Gastroesophageal sphincter (tissue), 4 donors: ENCODE results near the gene PNPLA1. TPM values are rescaled to one million over a fixed set of nuclear protein-coding genes. Genes with fewer than 3 reads are reported as not detected.

Experiments
- ATAC-seq: fragments of 150-250 bp; one replicate; pipeline ENCODE4 v1.9.1; 2016; ENCODE audit warnings: mild to moderate bottlenecking, moderate library complexity
- H3K27ac ChIP-seq, 4 donors: fragments of 200-600 bp; sonication (generic) in 3 of 4; 1 replicate in 3 of 4; 2 replicates in 1 of 4; pipeline ENCODE4 v1.5.1; 2016 to 2019
- H3K27me3 ChIP-seq: fragments of 200-600 bp; sonication (generic); one replicate; pipeline ENCODE4 v1.5.1; 2019
- H3K36me3 ChIP-seq, 2 donors: fragments of 200-600 bp; sonication (generic); one replicate each; pipeline ENCODE4 v1.5.1; 2019; ENCODE audit warnings: control low read depth in 1 of 2
- H3K4me1 ChIP-seq, 3 donors: fragments of 200-600 bp; sonication (generic); 1 replicate in 2 of 3; 2 replicates in 1 of 3; pipeline ENCODE4 v1.5.1; 2016 to 2019; ENCODE audit warnings: control low read depth in 2 of 3
- H3K4me3 ChIP-seq, 2 donors: fragments of 200-600 bp; sonication (generic); one replicate each; pipeline ENCODE4 v1.5.1; 2019; ENCODE audit warnings: mild to moderate bottlenecking in 1 of 2, moderate library complexity in 1 of 2
- H3K9me3 ChIP-seq, 3 donors: fragments of 200-600 bp; sonication (generic); one replicate each; pipeline ENCODE4 v1.5.1; 2017 to 2019; ENCODE audit warnings: control low read depth in 2 of 3
- CTCF ChIP-seq, 4 experiments: fragments of 200-600 bp in 2 of 4; fragments of 450-650 bp in 2 of 4; sonication (generic) in 1 of 4; IDR thresholded peaks; one replicate each; pipeline ENCODE4 v1.5.1; 2017 to 2019; ENCODE audit warnings: antibody characterized with exemption in 4 of 4, mild to moderate bottlenecking in 2 of 4, moderate library complexity in 2 of 4
- EP300 ChIP-seq: sonication (generic); formaldehyde crosslinking; IDR thresholded peaks from one replicate; pipeline ENCODE4 v1.6.1; 2017; ENCODE audit warnings: antibody characterized with exemption, mild to moderate bottlenecking
- POLR2A ChIP-seq, 2 donors: fragments of 450-650 bp; IDR thresholded peaks; one replicate each; pipeline ENCODE4 v1.6.1; 2017; ENCODE audit warnings: antibody characterized with exemption in 2 of 2, mild to moderate bottlenecking in 2 of 2, moderate library complexity in 1 of 2
- POLR2AphosphoS5 ChIP-seq: sonication (generic); formaldehyde crosslinking; IDR thresholded peaks from one replicate; pipeline ENCODE4 v1.6.1; 2017; ENCODE audit warnings: antibody characterized with exemption
- WGBS, 2 donors: methylation state at CpG; one replicate each; pipeline ENCODE4 v1.1.5; 2018; ENCODE audit warnings: low coverage in 1 of 2; 5-methylcytosine and 5-hydroxymethylcytosine counted together
- total RNA-seq, 4 donors: library from RNA; depleted of rRNA; stranded (reverse); fragments of >200 nt; gene quantifications; one replicate each; pipeline ENCODE4 v1.1.0, GENCODE V29; 2016

Gene PNPLA1
- total RNA-seq, 4 donors from 2014 or later: not detected

- TF ChIP-seq CTCF (IDR thresholded peaks at IDR 0.05): no peak
- no peak for TF ChIP-seq POLR2A (IDR thresholded peaks at IDR 0.05)
- TF ChIP-seq POLR2AphosphoS5: no peak
- no peak for TF ChIP-seq EP300
- peaks cover 0 to 6% (median 0%) of the 10 kb centered on the region in 3 donors for H3K4me1 ChIP-seq
- no peaks in the 10 kb centered on the region for H3K36me3 ChIP-seq
- no peak overlapping the region for H3K27ac ChIP-seq
- no peak overlapping the region for H3K4me3 ChIP-seq
- ATAC-seq: no peak
- 93 to 100% methylated on average over 2 to 4 of the region's 4 CpGs for WGBS, 2 donors
- no peaks in the 10 kb centered on the region for H3K9me3 ChIP-seq
- no peaks in the 10 kb centered on the region for H3K27me3 ChIP-seq
Measured at GRCh38 chr6:36313649-36313936, 43.7 kb downstream of the PNPLA1 start.

GRCh38 chr6:36314221-36315014 is 44.6 kb downstream of the PNPLA1 start:
- Histone ChIP-seq H3K4me1 (peaks cover 0 to 6% (median 0%) of the 10 kb centered on the region in 3 donors), H3K36me3 (no peaks in the 10 kb centered on the region), H3K4me3 (no peak overlapping the region), H3K27ac (no peak overlapping the region), H3K27me3 (no peaks in the 10 kb centered on the region), H3K9me3 (no peaks in the 10 kb centered on the region)
- no peak for ATAC-seq
- TF ChIP-seq EP300 (no peak), POLR2AphosphoS5 (no peak), CTCF (IDR thresholded peaks at IDR 0.05) (no peak), POLR2A (IDR thresholded peaks at IDR 0.05) (no peak)
- 71 to 94% methylated on average over 1 to 3 of the region's 3 CpGs for WGBS, 2 donors

GRCh38 chr6:36315921-36316320 is 46.1 kb downstream of the PNPLA1 start:
- ATAC-seq: no peak
- no peak overlapping the region for H3K27ac ChIP-seq
- H3K27me3 ChIP-seq: no peaks in the 10 kb centered on the region
- H3K4me1 ChIP-seq: peaks cover 0 to 6% (median 0%) of the 10 kb centered on the region in 3 donors
- no peaks in the 10 kb centered on the region for H3K36me3 ChIP-seq
- no peak overlapping the region for H3K4me3 ChIP-seq
- 88 to 92% methylated on average over 4 to 5 of the region's 5 CpGs for WGBS, 2 donors
- H3K9me3 ChIP-seq: no peaks in the 10 kb centered on the region
- TF ChIP-seq POLR2AphosphoS5 (no peak), POLR2A (IDR thresholded peaks at IDR 0.05) (no peak), EP300 (no peak), CTCF (IDR thresholded peaks at IDR 0.05) (no peak)

GRCh38 chr6:36317623-36318022 is 47.8 kb downstream of the PNPLA1 start:
- WGBS, 2 donors: 94 to 95% methylated on average over 2 of the region's 2 CpGs

More at GRCh38 chr6:36317623-36318022, 47.8 kb downstream of the PNPLA1 start:
- ATAC-seq: no peak
- peaks cover 0 to 6% (median 0%) of the 10 kb centered on the region in 3 donors for H3K4me1 ChIP-seq
- H3K9me3 ChIP-seq: no peaks in the 10 kb centered on the region
- no peaks in the 10 kb centered on the region for H3K27me3 ChIP-seq
- H3K36me3 ChIP-seq: no peaks in the 10 kb centered on the region
- no peak overlapping the region for H3K4me3 ChIP-seq
- H3K27ac ChIP-seq: no peak overlapping the region
- TF ChIP-seq CTCF (IDR thresholded peaks at IDR 0.05) (no peak), EP300 (no peak), POLR2A (IDR thresholded peaks at IDR 0.05) (no peak), POLR2AphosphoS5 (no peak)
